ENCODE results near the gene YES1.
"Not testable (repeated sequence)": the region's sequence is repeated elsewhere in the genome, so short reads cannot be mapped to it uniquely, and the experiment has no call there.

The YES1 gene

DNA sequence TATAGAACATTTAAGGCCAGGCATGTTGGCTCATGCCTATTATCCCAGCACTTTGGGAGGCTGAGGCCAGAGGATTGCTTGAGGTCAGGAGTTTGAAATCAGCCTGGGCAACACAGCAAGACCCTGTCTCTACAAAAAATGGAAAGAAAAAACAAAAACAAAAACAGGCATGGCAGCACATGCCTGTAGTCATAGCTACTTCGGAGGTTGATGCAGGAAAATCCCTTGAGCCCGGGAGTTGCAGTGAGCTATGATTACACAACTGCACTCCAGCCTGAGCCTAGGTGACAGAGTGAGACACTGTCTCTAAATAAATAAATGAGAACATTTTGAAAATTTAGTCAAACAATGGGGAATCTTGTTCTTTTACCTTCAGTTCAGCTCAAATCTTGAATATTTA is 12.1 kb upstream of the YES1 start:
- DNase-seq (ENCODE audit: low read depth in 1 of 2, low spot score in 1 of 2) = no peak

DNA sequence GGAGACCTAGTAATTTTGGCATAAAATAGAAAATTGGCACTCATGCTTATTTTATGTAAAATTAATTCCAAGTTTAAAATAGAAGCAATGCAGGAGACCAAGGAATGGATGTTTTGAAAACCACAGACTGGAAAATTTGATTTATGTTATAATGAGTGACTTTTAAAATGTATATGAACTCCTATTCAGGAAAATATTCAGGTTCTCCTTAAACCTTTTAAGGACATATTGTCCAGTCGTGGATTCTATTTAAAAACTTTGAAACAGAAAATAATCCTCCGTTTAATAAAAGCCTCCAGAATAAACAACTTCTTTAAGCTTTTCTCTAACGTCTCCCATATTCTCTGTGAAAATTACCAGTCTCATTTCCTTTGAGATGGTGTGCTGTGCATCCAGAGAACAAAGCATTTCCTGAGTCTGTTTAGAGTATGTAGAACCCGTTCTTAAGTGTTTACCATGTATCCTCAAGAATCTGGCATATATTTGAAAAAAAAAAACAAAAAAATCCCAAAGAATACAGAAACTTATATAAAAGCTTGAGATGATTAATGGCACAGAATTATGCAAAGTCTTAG is 8.6 kb upstream of the YES1 start:
- DNase-seq (ENCODE audit: low read depth in 1 of 2, low spot score in 1 of 2) = no peak

DNA sequence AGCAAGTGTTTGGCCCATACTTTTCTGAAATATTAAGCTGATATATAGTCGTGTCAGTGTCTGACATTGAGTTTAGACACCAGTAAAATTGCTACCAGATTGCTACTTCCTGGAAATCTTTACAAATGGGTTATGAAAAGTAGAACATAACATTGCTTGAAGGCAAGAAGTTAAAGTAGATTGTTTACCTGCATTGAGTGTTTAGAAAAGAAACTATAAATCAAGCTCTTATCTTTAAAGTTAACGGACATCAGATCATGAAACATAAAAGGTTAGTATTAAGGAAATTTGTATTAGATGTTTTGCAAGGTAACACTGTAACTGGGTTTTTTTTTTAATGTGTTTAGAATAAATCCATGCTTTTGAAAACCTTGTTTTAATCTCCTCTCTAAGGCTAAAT is 4.8 kb upstream of the YES1 start:
- no peak for DNase-seq (ENCODE audit: low read depth in 1 of 2, low spot score in 1 of 2)

DNA sequence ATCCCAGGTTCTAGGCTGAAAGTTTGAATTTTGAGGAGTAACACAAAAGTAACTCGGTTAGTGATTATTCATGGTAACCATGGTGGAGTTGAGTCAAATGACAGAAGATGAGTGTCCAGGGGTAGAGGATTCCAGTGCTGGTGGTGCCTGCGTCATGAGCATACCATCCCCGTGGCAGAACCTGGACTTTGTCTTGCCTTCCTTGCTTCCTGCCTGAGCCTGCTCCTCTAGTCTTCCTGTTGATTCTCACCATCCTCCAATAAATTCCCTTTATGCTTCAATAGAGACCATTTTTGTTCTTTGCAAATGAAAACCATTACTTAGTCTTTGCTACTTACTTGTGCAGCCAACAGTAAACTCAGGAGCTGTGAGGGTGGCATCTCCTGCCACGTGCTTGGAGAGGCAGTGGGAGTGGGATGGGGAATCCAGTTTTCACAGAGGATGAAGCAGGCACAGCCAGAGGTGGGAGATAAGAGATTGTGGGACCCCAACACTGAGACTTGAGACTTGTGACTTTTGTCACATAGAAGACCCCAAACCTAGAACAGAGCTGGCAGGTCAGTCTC is 4.1 kb upstream of the YES1 start:
- DNase-seq (ENCODE audit: low read depth in 1 of 2, low spot score in 1 of 2) = no peak

DNA sequence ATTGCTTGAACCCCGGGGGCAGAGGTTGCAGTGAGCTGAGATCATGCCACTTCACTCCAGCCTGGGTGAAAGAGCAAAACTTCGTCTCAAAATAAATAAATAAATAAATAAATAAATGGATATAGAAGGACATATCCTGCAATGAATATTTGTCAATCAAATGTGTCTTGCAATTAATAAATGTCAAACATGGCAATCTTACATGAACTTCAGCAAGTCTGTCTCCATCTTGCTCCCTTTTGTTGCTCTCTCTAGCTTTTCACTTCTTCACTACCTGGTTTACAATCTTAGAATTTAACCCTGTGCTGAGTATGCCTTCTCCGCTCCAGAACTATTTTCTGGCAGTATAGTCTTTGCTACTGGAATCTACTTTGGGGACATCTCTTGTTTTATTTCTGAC is 3.3 kb upstream of the YES1 start:
- DNase-seq (ENCODE audit: low read depth in 1 of 2, low spot score in 1 of 2) = no peak

DNA sequence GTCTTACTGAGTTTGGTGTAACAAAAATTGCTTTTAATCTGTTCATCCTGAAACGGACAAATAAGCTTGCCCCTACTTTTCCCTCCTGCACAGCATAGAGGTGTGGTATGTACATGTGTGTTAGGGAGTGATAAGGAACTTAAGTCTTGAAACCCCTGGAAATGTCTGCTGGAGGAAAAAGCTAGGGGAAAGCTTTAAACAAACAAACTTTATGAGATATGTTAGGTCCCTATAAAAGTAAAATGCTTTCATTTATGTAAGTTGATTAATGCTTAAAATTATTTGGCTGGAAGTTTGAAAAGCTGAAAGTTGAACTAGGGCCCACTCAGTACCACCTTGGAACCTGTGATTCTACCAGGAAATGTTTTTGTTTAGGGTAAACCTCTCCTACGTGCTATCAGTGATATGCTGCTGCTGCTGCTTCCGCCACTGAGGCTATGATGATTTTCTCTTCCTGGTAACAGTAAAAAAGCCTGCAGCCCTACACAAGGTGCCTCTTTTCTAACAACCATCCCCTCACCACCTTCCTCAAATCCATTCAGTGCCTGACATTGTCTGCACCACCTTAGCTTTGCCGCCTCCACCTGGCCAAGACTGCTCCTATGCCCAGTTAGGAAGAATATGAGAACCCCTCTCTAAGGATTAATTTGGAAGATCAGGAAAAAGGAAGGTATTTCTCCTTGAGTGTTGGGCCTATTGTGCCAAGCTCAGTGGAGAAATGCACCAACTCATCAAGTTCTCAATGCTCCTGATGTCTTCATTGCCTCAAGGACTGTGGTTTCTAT is 2.5 kb upstream of the YES1 start:
- DNase-seq (ENCODE audit: low read depth in 1 of 2, low spot score in 1 of 2) = no peak

DNA sequence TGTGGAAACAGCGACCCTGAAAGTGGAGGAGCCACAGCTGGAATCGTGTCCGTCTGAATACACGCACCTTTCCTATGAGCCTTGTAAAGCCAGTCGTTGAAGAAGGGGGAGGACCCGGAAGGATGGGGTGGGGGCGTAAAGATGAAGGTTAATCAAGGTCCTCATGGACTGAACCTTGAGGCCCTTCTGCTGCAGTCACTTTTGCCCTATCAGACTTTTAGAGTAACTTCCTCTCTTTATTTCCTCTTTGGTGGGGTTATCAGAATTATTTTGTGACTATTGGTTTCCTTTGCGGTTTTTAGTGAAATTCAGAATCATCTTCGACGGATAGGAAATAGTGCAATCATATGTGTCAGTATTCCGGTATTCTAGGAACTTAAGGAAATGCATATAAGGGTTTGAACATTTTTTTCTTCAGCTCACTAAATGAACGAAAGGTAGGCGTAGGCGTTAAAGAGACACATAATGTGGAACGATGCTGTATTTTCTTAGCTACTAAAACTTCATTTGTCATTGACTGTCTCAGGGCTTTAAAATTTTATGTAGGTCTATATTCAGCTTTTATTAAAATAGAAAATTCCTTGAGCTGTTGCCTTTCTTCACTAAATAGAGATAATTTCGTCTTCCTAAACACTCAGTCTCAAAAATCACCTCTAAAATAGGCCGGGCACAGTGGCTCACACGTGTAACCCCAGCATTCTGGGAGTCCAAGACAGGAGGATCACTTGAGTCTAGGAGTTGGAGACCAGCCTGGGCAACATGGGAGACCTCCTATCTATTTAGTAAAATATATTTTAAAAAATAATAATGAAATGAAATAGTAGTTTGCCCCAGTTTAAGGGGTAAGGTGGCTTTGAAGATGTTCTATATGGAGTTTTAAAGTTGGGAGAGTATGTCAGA is 1.4 kb upstream of the YES1 start:
- peak in 1 of 2 donors; percentile 27 for DNase-seq (ENCODE audit: low read depth in 1 of 2, low spot score in 1 of 2)

DNA sequence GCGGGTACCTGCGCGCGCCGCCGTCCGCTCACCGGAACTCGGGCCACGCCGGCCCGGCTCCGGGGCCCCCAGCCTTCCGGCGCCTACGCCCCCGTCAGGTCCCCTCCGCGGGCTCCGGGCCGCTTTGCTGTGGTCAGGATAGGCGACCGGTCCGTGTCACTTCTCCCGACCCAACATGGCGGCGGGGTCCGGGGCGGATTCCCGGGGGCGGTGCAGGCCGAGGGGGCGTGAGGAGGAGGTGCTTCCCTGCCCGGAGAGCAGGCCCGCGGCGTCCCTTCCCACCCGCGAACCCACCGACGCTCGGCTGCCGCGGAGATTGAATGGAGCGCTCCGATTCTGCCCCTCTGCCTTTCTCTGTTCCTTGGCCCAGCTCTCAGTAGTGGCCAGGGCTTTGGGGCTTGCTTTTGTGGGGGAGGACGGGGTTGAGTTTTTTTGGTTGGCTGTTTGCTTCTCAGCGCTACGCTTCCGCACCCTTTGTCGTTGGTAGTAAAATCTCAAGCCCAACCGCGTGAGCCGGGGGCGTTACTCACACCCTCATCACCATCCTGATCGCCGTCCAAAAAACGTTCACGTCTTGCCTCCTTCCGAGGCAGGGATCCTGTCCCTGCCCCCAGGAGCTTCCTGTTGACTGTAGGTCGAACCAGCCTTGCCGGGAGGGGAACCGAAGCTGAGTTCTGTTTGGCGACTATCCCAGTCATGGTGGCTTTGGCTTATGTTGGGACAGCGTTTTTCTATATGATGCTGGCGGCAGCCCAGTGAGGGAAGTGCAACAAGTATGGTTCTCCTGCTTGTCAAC is 532 bp upstream of the YES1 start:
- DNase-seq (ENCODE audit: low read depth in 1 of 2, low spot score in 1 of 2) = peak; percentile 49 to 55

DNA sequence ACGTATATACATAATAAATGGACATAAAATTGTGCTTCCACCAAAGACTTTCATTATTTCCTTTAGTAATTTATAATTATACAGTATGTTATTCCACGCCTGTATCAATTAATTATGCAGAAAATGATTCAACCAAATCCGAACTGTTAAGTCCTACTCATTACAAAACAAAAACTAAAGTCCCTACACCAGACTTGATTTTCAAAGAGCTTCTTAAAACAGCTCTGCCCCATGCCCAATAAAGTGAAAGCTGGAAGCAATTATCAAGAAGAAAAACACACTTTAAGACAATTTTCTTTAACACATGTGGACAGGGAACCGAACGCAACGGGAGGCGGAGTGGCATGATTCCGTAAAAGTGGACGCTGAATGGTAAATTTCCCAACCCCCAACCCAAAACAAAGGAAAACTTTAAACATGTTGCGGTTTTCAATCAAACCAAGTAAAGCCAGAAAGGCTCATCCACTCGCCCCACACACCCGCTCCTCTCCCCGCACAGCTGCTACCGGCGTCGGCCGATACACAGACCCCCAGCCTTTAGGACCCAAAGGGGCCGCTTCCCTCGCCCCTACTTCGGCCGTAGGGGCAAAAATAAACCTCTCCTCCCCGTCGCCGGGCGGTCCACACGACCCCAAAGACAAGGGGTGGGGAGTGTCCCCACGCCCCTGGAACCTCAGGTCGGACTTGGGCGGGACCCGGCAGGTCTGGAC is 705 bp downstream of the YES1 start:
- no peak for DNase-seq (ENCODE audit: low read depth in 1 of 2, low spot score in 1 of 2)

DNA sequence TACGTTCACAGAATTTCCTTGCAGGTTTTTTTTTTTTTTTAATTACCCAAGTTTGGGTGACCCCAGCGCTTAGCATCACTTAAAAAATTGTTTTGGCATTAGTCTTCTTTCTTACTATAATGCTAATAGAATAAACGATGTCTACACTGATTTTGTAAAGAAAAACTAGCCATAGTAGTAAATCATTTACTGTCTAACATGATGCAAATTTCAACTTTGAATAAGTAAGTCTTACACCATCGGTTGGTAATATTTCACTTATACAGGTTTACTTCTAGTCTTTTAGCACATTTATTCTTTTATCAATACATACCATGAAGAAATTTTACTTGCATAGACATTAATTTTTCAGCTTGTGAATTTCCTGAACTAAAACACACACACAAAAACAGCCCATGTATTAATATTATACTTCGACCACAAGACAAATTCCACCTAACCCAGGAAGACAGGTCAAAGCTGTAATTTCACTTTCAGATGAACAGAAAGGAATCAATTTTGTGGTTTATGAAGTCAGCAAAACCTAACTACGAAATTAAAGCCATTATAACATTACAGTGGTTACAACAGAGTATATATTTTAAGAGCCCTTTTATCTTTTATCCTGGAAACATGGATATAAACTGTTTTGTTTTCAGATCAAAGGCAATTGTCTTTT is 1.9 kb downstream of the YES1 start:
- DNase-seq (ENCODE audit: low read depth in 1 of 2, low spot score in 1 of 2) = no peak

DNA sequence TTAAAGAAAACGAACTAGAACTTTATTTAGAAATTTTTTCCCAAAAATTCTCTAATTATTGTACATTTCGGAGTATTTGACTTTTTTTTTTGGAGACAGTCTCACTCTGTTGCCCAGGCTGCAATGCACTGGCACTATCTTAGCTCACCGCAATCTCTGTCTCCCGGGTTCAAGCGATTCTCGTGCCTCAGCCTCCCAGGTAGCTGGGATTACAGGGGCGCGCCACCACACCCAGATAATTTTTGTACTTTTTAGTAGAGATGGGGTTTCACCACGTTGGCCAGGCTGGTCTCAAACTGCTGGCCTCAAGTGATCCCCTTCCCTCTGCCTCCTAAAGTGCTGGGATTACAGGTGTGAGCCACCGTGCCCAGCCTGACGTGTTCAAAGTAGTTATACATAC is 2.8 kb downstream of the YES1 start:
- DNase-seq (ENCODE audit: low read depth in 1 of 2, low spot score in 1 of 2) = not testable (repeated sequence)

DNA sequence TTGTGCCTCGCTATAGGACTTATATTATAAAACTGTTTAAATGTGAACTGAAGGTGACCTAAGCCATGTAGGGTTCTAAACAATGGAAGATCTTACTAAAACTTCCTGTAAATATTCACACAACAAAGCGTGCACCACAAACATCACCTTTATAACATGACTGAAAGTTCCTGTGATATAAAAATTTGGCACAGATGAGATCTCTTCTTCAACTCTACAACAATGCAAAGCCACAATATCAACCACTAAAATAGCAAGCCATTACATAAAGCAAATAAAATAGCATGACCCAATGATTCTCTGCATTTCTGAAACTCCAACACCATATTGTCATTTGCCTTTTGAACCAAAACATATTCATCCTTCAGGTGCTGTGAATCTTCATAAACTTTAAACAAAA is 3.5 kb downstream of the YES1 start:
- DNase-seq (ENCODE audit: low read depth in 1 of 2, low spot score in 1 of 2) = no peak

DNA sequence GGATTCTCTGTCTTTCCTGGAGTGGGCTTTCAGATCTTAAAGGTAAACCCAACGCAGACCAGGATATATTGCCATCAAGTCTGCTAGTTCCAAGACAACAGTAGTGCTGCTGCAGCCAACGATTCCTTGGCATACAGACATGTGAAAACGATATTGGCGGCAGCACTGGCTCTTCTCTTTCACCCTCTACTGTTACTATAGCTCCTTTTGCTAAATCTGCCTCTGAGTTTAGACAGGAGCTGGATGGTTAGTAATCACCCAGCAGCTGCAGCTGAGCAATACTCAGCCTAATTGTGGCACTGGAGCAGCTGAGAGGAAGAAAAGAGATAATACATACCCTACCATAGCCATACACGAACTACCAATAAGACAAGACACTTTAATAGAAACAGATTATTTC is 4.0 kb downstream of the YES1 start:
- no peak for DNase-seq (ENCODE audit: low read depth in 1 of 2, low spot score in 1 of 2)

DNA sequence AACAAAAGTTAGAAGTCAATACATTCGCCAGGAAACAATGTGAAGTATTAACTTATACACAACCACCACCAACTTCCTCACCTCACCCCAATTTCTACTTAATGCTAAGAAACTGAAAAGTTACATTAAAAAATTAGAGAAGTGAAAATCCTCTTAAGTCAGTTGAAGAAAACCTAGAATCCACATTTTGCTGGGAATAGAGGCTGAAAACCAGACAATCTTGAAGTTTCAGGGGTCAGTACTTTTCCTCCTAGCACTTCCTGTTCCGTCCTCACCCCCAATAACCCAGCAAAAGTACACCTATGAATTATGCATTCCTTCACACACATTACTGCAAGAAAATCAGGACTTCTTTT is 6.3 kb downstream of the YES1 start:
- no peak for DNase-seq (ENCODE audit: low read depth in 1 of 2, low spot score in 1 of 2)

DNA sequence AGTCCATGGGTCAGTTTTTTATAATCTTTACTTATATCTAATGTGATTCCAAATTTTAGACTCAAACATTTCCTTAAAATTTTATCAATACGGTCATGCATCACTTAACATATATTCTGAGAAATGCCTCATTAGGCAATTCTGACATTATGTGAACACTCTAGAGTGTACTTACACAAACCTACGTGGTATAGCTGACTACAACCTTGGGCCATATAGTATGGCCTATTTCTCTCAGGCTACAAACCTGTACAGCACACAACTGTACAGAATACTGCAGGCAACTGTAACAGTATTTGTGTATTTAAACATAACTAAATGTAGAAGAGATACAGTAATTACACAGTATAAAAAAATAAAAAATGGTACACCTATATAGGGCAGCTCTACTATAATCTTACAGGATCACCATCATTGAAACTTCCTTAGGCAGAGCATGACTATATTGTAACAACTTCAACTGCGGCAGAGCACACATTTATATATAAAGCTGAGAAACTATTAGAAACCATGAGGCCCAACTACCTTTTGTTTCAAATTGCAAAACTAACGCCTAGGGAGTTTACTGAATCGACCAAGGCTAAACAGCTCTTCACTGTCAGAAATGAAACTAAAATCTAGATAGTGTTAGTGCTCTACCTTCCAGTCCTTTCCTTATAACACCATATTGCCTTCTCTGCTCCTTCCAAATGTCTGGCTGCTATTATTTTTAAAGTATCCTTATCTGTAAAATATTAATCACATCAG is 6.9 kb downstream of the YES1 start:
- DNase-seq (ENCODE audit: low read depth in 1 of 2, low spot score in 1 of 2) = no peak

DNA sequence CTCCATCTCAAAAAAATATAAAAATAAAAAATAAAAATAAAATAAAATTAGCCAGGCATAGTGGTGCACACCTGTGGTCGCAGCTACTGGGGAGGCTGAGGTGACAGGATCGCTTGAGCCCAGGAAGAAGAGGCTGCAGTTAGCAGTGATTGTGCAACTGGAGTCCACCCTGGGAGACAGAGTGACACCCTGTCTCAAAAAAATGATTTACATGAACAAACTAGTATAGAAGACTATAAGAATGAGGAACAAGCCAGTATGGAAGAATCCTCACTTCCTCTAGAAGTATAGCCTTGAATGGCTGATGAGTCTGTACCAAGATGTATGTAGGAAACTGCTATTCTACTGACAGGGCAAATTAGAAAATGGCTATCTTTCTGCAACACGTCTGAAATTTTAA is 10.9 kb downstream of the YES1 start:
- DNase-seq (ENCODE audit: low read depth in 1 of 2, low spot score in 1 of 2) = no peak

DNA sequence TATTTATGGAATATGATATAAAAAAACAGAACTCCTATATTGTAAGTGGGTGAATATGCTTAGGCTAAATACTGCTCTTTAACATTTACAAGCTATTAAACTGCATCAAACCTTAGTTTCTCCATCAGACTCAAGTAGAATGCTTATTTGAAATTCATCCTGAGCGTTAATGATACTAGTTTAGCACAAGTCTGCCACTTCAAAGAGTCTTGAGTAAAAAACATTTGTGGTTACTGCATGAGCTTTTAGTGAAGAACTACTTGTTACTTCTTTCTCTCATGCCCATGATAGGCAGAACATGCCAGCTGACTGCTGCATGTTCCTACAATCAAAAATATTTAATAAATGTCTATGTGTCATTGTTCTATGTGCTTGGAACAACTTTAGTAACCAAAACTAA is 12.1 kb downstream of the YES1 start:
- no peak for DNase-seq (ENCODE audit: low read depth in 1 of 2, low spot score in 1 of 2)

DNA sequence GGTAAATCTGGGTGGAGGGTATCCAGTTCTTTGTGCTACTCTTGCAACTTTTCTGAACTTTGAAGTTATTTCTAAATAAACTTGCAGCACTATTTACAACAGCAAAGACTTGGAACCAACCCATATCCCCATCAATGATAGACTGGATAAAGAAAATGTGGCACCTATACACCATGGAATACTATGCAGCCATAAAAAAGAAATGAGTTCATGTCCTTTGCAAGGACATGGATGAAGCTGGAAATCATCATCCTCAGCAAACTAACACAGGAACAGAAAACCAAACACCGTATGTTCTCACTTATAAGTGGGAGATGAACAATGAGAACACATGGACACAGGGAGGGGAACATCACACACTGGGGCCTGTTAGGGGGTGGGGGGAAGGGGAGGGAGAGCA is 16.7 kb downstream of the YES1 start:
- DNase-seq (ENCODE audit: low read depth in 1 of 2, low spot score in 1 of 2) = not testable (repeated sequence)

DNA sequence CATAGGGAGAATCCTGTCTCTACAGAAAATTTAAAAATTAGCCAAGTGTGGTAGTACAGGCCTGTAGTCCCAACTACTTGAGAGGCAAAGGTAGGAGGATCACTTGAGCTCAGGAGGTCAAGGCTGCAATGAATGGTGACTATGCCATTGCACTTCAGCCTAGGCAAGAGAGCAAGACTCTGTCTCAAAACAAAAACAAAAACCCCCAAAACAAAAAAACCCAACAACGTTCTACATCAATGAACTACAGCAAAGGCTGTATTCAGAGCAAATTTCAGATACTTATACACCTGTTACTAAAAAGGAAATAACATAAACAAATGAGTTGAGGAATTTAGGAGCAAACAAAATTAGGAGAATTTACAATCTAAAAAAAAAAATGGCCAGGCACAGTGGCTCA is 22.6 kb downstream of the YES1 start:
- no peak for DNase-seq (ENCODE audit: low read depth in 1 of 2, low spot score in 1 of 2)
